Upper lobe of left lung (tissue), 6 donors: ENCODE results near the gene HOXB4. TPM values are rescaled to one million over a fixed set of nuclear protein-coding genes. Genes with fewer than 3 reads are reported as not detected.

Experiments
- ATAC-seq, 2 donors: fragments of 200-7000 bp; cut with Tn5 transposase; one replicate each; pipeline ENCODE4 v1.9.1; 2022; ENCODE audit warnings: mild to moderate bottlenecking in 2 of 2, moderate library complexity in 2 of 2; ENCODE audit not compliant: low FRiP score in 2 of 2
- DNase-seq, 2 donors: peaks; one replicate each; pipeline ENCODE4 v3.0.0-alpha.2; 2019 to 2020
- H3K27ac ChIP-seq, 4 donors: fragments of 200-600 bp; sonication (generic); one replicate each; pipeline ENCODE4 v1.5.1; 2016 to 2019
- H3K27me3 ChIP-seq, 4 donors: fragments of 200-600 bp; sonication (generic); one replicate each; pipeline ENCODE4 v1.5.1; 2017 to 2019
- H3K36me3 ChIP-seq, 4 donors: fragments of 200-600 bp; sonication (generic); one replicate each; pipeline ENCODE4 v1.5.1; 2016 to 2019
- H3K4me1 ChIP-seq, 4 donors: fragments of 200-600 bp; sonication (generic); one replicate each; pipeline ENCODE4 v1.5.1; 2018 to 2019
- H3K4me3 ChIP-seq, 4 donors: fragments of 200-600 bp; sonication (generic); one replicate each; pipeline ENCODE4 v1.5.1; 2017 to 2019; ENCODE audit warnings: mild to moderate bottlenecking in 2 of 4, moderate library complexity in 1 of 4
- H3K9me3 ChIP-seq, 4 donors: fragments of 200-600 bp; sonication (generic); one replicate each; pipeline ENCODE4 v1.5.1; 2018 to 2019
- EP300 ChIP-seq, 4 donors: sonication (generic); formaldehyde crosslinking; IDR thresholded peaks; one replicate each; pipeline ENCODE4 v1.5.1; 2017; ENCODE audit warnings: antibody characterized with exemption in 4 of 4, control low read depth in 2 of 4
- POLR2A ChIP-seq, 4 donors: fragments of 450-650 bp; IDR thresholded peaks; one replicate each; pipeline ENCODE4 v1.5.1; 2016 to 2017; ENCODE audit warnings: antibody characterized with exemption in 4 of 4, mild to moderate bottlenecking in 2 of 4
- POLR2AphosphoS5 ChIP-seq, 2 donors: sonication (generic); formaldehyde crosslinking; IDR thresholded peaks; one replicate each; pipeline ENCODE4 v1.5.1; 2017; ENCODE audit warnings: antibody characterized with exemption in 2 of 2
- WGBS, 2 donors: methylation state at CpG; one replicate each; pipeline ENCODE4 v1.1.5; 2017 to 2018; 5-methylcytosine and 5-hydroxymethylcytosine counted together
- total RNA-seq, 6 donors: library from RNA; depleted of rRNA in 4 of 6; stranded (reverse); fragments of >200 nt in 4 of 6; gene quantifications; one replicate each; pipeline versions ENCODE4 v1.1.0 to v1.2.1, GENCODE V29; 2016 to 2021
- TF ChIP-seq, protein P1 (sequence below), 6 experiments: fragments of 450-650 bp in 4 of 6; fragments of 200-600 bp in 2 of 6; sonication (generic) in 2 of 6; IDR thresholded peaks; one replicate each; pipeline ENCODE4 v1.5.1; 2016 to 2019; ENCODE audit warnings: antibody characterized with exemption in 6 of 6
- donor health status: DM: no; HTN: no; CAD: no; lungs with moderate emphysema.
- donor health status: DM: no; HTN: yes; CAD: no; lungs with severe emphysema.

The HOXB4 gene
- total RNA-seq, 6 donors from 2014 or later, result 0.61 to 5.6 (median 2.0) TPM

DNA sequence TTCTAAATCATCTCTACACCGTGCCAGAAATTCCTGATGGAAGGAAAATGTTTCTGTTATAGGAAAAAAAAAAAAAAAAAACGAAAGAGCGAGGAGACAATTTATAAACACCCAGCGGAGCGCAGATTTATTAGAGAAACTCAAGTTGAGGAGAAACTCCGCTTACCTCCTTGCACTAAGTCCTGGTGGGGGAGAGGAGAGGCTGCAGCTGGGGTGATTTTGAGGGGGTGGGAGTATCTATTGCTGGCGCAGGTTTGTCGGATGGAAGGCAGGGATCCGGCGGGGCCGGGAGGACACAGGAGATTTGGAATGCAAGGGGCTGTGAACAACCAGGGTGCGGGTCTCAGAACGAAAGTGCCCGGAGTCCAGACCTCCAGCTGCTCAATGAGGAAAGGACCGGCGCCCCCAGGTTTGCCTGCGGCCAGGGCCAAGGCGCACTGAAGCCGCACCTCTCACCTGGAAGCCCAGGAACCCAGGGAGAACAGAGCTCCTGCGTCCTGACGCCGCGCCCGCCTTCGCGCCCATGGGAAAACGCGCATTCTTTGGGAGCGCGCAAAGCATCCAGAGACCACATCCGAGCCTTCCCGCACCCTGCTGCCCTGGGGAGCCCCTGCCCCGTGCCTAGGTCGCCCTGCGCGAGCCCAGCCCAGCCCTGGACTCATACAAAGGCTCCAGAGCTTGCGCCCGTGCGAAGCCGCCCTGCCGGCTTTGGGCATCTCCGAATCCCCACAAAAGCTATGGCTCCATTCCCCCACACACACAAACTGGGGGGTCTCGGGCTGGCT lies 39.5 kb upstream of the HOXB4 start:
- 12 to 13% methylated on average over 18 to 37 of the region's 43 CpGs for WGBS, 2 donors
- no peaks in the 10 kb centered on the region for H3K36me3 ChIP-seq
- ATAC-seq (no peak), DNase-seq (peak in 1 of 2 donors; percentile 81)
- H3K4me1 ChIP-seq, result peaks cover 9 to 34% (median 18%) of the 10 kb centered on the region in 4 donors
- no peak for TF ChIP-seq POLR2A (IDR thresholded peaks at IDR 0.05)
- no peak for TF ChIP-seq EP300 (IDR thresholded peaks at IDR 0.05)
- H3K27me3 ChIP-seq, result peaks cover 3 to 93% (median 55%) of the 10 kb centered on the region in 4 donors
- no peak overlapping the region for H3K4me3 ChIP-seq
- H3K27ac ChIP-seq, result no peak overlapping the region
- no peaks in the 10 kb centered on the region for H3K9me3 ChIP-seq

DNA sequence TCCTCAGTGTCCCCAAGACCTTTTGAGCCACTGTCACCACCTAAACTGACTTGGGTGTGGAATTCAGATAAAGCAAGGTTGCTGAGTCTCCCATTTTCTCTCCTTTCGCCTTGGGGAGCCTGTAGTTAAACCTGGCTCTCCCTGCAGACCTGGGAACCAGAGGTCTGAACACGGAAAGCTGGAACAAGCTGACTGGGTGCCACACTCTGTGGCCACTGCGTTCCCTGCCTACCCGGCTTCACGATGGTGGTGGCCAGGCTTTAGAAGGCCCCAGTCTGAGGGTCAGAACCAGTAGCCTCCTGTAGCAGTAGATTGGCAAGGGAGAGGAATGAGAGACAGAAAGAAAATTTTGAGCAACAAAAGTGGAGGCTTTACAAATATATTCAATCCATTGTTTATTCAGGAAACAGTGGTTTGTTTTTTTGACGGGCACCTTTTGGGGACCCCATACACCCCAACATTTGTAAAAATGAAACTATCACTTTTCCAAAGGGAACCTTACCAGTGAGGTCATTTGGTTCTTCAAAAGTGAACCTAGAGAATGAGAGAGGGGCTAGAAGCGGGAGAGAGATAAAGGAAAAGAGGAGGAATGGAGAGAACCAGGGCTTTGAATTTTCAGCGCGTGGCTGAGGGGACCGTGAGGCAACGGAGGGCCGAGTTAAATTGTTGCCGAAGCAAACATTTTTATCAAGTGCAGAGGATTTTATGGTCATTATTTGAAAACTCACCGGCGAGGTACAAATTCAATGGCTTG lies 38.7 kb upstream of the HOXB4 start:
- 27 to 33% methylated on average over 15 of the region's 15 CpGs for WGBS, 2 donors

GRCh38 chr17:48615963-48616716 lies 38.0 kb upstream of the HOXB4 start:
- peaks cover 18 to 49% (median 30%) of the 10 kb centered on the region in 4 donors for H3K4me1 ChIP-seq
- H3K4me3 ChIP-seq, result no peak overlapping the region
- no peak overlapping the region for H3K27ac ChIP-seq
- ATAC-seq, result no peak
- H3K36me3 ChIP-seq, result no peaks in the 10 kb centered on the region
- no peak for DNase-seq
- no peaks in the 10 kb centered on the region for H3K9me3 ChIP-seq
- WGBS, 2 donors, result 25 to 26% methylated on average over 14 to 17 of the region's 17 CpGs
- H3K27me3 ChIP-seq, result peaks cover 5 to 97% (median 61%) of the 10 kb centered on the region in 4 donors
- TF ChIP-seq, protein P1, sequence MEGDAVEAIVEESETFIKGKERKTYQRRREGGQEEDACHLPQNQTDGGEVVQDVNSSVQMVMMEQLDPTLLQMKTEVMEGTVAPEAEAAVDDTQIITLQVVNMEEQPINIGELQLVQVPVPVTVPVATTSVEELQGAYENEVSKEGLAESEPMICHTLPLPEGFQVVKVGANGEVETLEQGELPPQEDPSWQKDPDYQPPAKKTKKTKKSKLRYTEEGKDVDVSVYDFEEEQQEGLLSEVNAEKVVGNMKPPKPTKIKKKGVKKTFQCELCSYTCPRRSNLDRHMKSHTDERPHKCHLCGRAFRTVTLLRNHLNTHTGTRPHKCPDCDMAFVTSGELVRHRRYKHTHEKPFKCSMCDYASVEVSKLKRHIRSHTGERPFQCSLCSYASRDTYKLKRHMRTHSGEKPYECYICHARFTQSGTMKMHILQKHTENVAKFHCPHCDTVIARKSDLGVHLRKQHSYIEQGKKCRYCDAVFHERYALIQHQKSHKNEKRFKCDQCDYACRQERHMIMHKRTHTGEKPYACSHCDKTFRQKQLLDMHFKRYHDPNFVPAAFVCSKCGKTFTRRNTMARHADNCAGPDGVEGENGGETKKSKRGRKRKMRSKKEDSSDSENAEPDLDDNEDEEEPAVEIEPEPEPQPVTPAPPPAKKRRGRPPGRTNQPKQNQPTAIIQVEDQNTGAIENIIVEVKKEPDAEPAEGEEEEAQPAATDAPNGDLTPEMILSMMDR (IDR thresholded peaks at IDR 0.05), result no peak
- no peak for TF ChIP-seq POLR2AphosphoS5 (IDR thresholded peaks at IDR 0.05)
- no peak for TF ChIP-seq POLR2A (IDR thresholded peaks at IDR 0.05)
- TF ChIP-seq EP300 (IDR thresholded peaks at IDR 0.05), result no peak

More for the DNA sequence above, 38.7 kb upstream of the HOXB4 start:
- H3K27ac ChIP-seq, result no peak overlapping the region
- DNase-seq (no peak), ATAC-seq (no peak)
- H3K4me1 ChIP-seq, result peaks cover 16 to 42% (median 25%) of the 10 kb centered on the region in 4 donors
- H3K36me3 ChIP-seq, result no peaks in the 10 kb centered on the region
- TF ChIP-seq EP300 (IDR thresholded peaks at IDR 0.05) (no peak), POLR2A (IDR thresholded peaks at IDR 0.05) (no peak), POLR2AphosphoS5 (IDR thresholded peaks at IDR 0.05) (no peak)
- TF ChIP-seq, protein P1 (IDR thresholded peaks at IDR 0.05), result no peak
- H3K4me3 ChIP-seq, result no peak overlapping the region
- peaks cover 5 to 95% (median 59%) of the 10 kb centered on the region in 4 donors for H3K27me3 ChIP-seq
- no peaks in the 10 kb centered on the region for H3K9me3 ChIP-seq

DNA sequence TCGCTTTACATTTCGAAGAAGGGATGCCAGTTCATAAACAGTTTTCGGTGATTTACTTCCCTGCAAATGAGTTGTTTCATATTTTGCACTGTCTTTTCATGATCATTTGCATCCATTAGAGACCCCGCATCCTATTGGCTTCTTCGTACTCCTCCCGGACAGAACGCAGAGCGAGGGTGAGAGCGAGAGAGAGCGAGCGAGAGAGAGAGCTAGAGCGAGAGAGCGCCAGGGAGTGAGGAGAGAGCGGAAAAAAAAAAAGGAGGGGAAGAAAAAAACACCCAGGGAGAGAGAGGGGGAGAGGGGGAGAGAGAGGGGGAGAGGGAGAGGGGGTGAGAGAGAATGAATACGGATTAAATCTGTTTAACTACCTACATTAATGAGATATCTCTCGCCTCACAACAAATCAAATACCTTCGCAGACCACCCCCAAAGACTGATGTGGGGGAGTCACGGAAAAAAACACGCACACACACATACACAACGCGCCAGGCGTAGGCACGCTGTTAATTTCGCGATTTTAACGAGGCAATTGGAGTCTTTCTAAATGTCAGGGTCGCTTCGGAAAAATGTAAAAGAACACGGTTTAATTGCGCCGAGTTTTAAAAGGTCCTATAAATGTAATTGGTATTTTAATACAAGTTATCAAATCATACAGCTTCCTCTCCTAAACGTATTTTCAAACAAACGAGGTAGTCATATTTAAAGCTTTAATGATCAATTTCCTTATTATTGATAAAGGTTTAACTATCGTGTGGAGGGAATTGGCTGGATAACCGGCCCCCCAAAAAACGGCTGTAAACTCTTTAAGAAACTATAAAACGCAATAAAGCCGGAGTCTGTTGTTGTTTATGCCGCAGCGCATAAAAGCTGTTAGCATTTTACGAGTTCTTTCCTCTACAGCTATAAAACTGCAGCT lies 37.2 kb upstream of the HOXB4 start, which contains the start of gene HOXB8:
HOXB8 (minus strand) TSS at position 246 of the 916 bp plus-strand sequence. CDS start 588 bp downstream, outside the sequence.
- TF ChIP-seq POLR2A (IDR thresholded peaks at IDR 0.05), result no peak
- no peak for TF ChIP-seq POLR2AphosphoS5 (IDR thresholded peaks at IDR 0.05)
- no peak for TF ChIP-seq EP300 (IDR thresholded peaks at IDR 0.05)
- TF ChIP-seq, protein P1 (IDR thresholded peaks at IDR 0.05), result no peak
- Histone ChIP-seq H3K27ac (no peak within 1 kb of the TSS), H3K4me1 (peaks cover 18 to 58% (median 36%) of the 10 kb centered on the region in 4 donors), H3K36me3 (no peaks in the 10 kb centered on the region), H3K27me3 (peaks cover 2 to 97% (median 64%) of the 10 kb centered on the region in 4 donors), H3K4me3 (peak within 1 kb of the TSS in 2 of 4 donors; percentile 11 to 18), H3K9me3 (no peaks in the 10 kb centered on the region)
- no peak for ATAC-seq
- 16 to 17% methylated on average over 41 of the region's 41 CpGs for WGBS, 2 donors
- no peak for DNase-seq
